Prostate gland (tissue), 2 donors: ENCODE measurements around the gene CDV3. TPM values are rescaled to one million over a fixed set of nuclear protein-coding genes. Genes with fewer than 3 reads are reported as not detected.

Source experiments
- DNase-seq: peaks from one replicate; pipeline ENCODE4 v3.0.0-alpha.2; 2019; ENCODE audit warnings: low spot score
- H3K27ac ChIP-seq, 2 donors: fragments of 200-600 bp; sonication (generic); 2 replicates each; pipeline ENCODE4 v1.5.1; 2017 to 2019
- H3K27me3 ChIP-seq: fragments of 200-600 bp; sonication (generic); replicated peaks from 2 replicates; pipeline ENCODE4 v1.5.1; 2019; ENCODE audit not compliant: insufficient read depth
- H3K36me3 ChIP-seq, 2 donors: fragments of 200-600 bp; sonication (generic); 1 replicate in 1 of 2; 2 replicates in 1 of 2; pipeline versions ENCODE4 v1.5.1 to v1.8.1; 2017 to 2019
- H3K4me1 ChIP-seq: fragments of 200-600 bp; sonication (generic); replicated peaks from 2 replicates; pipeline ENCODE4 v1.5.1; 2019
- H3K4me3 ChIP-seq, 2 donors: fragments of 200-600 bp; sonication (generic); 2 replicates each; pipeline ENCODE4 v1.5.1; 2017 to 2019
- H3K9me3 ChIP-seq: fragments of 200-600 bp; sonication (generic); 2 replicates; pipeline ENCODE4 v1.5.1; 2017
- POLR2A ChIP-seq: fragments of 450-650 bp; IDR thresholded peaks from one replicate; pipeline ENCODE4 v1.6.1; 2016; ENCODE audit warnings: antibody characterized with exemption, mild to moderate bottlenecking
- POLR2AphosphoS5 ChIP-seq: sonication (generic); formaldehyde crosslinking; IDR thresholded peaks from one replicate; pipeline ENCODE4 v1.6.1; 2017; ENCODE audit warnings: antibody characterized with exemption
- WGBS: methylation state at CpG from one replicate; pipeline ENCODE4 v1.1.5; 2018; 5-methylcytosine and 5-hydroxymethylcytosine counted together
- intact Hi-C: fragments of 100-400 bp; cut with DNase I; formaldehyde crosslinking; loops from one replicate; pipeline ENCODE4 v1.14.2; 2022
- total RNA-seq, 2 donors: library from RNA; depleted of rRNA; stranded (reverse); fragments of >200 nt; gene quantifications; one replicate each; pipeline ENCODE4 v1.1.0, GENCODE V29; 2016
- TF ChIP-seq, protein P1 (sequence below), 4 experiments: fragments of 200-600 bp in 2 of 4; fragments of 450-650 bp in 2 of 4; sonication (generic) in 2 of 4; IDR thresholded peaks; 1 replicate in 3 of 4; 2 replicates in 1 of 4; pipeline ENCODE4 v1.5.1; 2016 to 2019; ENCODE audit warnings: antibody characterized with exemption in 4 of 4, mild to moderate bottlenecking in 2 of 4, moderate library complexity in 2 of 4

Gene CDV3
- total RNA-seq, 2 donors from 2014 or later, result 68.8 to 105 TPM

DNA sequence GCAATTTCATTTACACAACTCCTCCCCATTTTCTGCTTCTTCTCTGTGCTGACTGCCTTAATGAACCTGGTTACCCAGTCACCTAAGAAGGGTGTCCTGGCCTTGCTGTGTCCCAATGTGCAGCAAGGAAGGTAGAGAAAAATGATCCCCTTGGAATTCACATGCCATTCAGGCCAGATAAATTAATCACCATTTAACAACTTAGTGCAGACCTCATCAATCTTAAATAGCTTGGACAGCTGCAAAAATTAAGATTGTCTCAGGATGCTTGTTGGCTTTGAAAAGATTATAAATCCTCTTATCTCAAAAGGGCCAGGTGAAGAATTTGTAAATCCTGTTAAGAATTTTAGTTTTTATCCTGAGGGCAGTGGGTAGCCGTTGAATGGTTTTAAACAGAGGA is 9.7 kb upstream of the CDV3 start:
- Histone ChIP-seq H3K4me1 (no peaks in the 10 kb centered on the region), H3K36me3 (no peaks in the 10 kb centered on the region), H3K27me3 (no peaks in the 10 kb centered on the region), H3K4me3 (no peak overlapping the region), H3K9me3 (no peaks in the 10 kb centered on the region), H3K27ac (no peak overlapping the region)
- no peak for DNase-seq
- 56% methylated on average over 1 of the region's 1 CpG for WGBS
- TF ChIP-seq POLR2A (no peak), POLR2AphosphoS5 (no peak)
- TF ChIP-seq, protein P1, sequence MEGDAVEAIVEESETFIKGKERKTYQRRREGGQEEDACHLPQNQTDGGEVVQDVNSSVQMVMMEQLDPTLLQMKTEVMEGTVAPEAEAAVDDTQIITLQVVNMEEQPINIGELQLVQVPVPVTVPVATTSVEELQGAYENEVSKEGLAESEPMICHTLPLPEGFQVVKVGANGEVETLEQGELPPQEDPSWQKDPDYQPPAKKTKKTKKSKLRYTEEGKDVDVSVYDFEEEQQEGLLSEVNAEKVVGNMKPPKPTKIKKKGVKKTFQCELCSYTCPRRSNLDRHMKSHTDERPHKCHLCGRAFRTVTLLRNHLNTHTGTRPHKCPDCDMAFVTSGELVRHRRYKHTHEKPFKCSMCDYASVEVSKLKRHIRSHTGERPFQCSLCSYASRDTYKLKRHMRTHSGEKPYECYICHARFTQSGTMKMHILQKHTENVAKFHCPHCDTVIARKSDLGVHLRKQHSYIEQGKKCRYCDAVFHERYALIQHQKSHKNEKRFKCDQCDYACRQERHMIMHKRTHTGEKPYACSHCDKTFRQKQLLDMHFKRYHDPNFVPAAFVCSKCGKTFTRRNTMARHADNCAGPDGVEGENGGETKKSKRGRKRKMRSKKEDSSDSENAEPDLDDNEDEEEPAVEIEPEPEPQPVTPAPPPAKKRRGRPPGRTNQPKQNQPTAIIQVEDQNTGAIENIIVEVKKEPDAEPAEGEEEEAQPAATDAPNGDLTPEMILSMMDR (IDR thresholded peaks at IDR 0.05), result no peak
- intact Hi-C loops, result no loop called here

DNA sequence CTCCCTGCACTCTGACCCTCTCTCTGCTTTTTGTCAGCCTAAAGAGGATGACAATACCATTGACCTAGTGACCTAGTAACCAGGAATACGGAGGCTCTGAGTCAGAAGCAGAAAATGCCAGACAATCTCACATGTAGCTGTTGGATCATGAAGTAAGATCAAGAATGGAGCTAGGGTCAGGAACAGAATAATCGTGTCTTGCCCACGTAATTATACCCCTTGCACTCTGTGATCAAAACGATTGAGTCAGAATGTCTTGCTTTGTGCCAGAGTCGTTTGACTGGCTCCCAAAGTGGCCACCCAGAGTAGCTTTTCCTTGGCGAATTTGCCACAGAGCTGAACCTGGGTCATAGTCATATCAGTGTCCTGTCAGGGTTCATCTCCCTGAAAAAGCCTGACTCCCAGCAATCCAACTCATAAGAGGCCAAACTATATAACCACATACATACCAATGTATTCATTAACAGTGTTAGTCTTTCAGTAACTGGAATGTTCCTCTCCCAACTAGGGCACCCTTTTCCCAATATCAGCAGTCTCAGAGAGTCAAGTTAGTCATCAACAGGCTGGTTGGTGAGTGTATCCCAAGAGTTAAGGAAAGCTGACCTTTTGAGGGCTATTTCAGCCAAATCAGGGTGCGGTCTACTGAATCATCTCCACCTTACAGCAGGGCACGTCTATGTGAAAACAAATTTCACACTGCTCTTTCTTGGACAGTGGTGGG is 5.0 kb upstream of the CDV3 start:
- H3K4me1 ChIP-seq, result no peaks in the 10 kb centered on the region
- DNase-seq, result no peak
- no peaks in the 10 kb centered on the region for H3K27me3 ChIP-seq
- H3K36me3 ChIP-seq, result no peaks in the 10 kb centered on the region
- no peak overlapping the region for H3K27ac ChIP-seq
- no peak overlapping the region for H3K4me3 ChIP-seq
- TF ChIP-seq, protein P1 (IDR thresholded peaks at IDR 0.05), result no peak
- TF ChIP-seq POLR2A, result no peak
- TF ChIP-seq POLR2AphosphoS5, result no peak
- no peaks in the 10 kb centered on the region for H3K9me3 ChIP-seq
- 79% methylated on average over 8 of the region's 8 CpGs for WGBS
- intact Hi-C loops, result no loop called here

DNA sequence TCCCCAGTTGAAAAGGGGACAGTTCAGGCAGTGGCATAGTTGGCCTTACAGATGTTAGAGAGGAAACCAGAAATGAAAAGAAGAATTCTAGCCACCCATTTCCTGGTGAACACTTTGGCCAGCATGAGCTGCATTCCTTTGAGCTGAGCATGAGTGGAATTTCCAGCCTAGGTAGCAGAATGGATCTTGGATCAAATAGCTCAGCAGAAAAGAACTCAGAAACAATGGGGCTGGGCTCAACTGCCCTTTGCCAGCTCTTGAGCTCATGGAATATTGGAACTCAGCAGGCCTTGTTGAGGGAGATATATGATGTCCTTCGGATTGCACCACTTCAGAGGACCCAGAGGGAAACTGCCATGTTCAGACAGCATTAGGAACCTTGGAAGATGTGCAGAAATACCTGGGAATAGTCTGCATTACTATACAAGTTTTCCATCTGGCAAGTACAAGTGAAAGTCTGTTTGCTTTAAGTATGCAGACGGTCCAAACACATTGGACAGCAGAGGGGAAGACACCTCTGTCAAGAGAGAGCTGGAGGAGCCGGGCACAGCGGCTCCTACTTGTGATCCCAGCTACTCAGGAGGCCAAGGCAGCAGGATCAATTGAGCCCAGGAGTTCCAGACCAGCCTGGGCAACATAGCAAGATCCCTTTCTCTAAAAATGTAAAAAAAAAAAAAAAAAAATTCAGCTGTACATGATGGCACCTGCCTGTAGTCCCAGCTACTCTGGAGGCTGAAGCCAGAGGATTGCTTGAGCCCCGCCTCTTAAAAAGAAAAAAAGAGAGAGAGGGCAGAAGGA is 3.1 kb upstream of the CDV3 start:
- Histone ChIP-seq H3K36me3 (no peaks in the 10 kb centered on the region), H3K4me3 (no peak overlapping the region), H3K9me3 (no peaks in the 10 kb centered on the region), H3K4me1 (peaks cover 6% of the 10 kb centered on the region), H3K27me3 (no peaks in the 10 kb centered on the region), H3K27ac (no peak overlapping the region)
- TF ChIP-seq POLR2AphosphoS5, result peak; percentile 34
- no peak for TF ChIP-seq POLR2A
- TF ChIP-seq, protein P1 (IDR thresholded peaks at IDR 0.05), result no peak
- DNase-seq, result peak; percentile 15
- WGBS, result 87% methylated on average over 5 of the region's 5 CpGs
- intact Hi-C loops, result loop anchor here (10.0 kb wide), 1 partner anchor 96 kb away; no protein-coding TSS in a partner anchor

DNA sequence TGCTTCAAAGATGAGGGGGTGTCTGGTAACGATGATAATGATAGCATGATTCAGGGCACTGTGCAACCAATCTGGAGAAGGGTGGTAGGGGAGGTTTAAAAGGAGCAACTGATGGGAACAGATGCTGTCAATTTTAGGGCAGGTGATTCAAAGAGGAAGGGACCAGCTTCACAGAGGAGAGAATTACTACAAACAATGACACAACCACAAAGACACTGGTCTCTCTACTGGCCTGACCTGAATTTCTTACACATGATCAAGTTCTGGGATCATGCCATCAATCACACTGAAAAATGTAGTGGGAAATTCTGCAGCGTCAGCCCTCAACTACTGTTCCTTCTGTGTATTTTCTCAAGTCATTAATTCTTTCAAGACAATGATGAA is 2.6 kb upstream of the CDV3 start:
- no peak for DNase-seq
- H3K27ac ChIP-seq, result no peak overlapping the region
- TF ChIP-seq, protein P1 (IDR thresholded peaks at IDR 0.05), result no peak
- TF ChIP-seq POLR2A, result no peak
- no peak for TF ChIP-seq POLR2AphosphoS5
- H3K27me3 ChIP-seq, result no peaks in the 10 kb centered on the region
- no peak overlapping the region for H3K4me3 ChIP-seq
- peaks cover 6% of the 10 kb centered on the region for H3K4me1 ChIP-seq
- 75% methylated on average over 2 of the region's 2 CpGs for WGBS
- intact Hi-C loops, result loop anchor here (10.0 kb wide), 1 partner anchor 96 kb away; no protein-coding TSS in a partner anchor
- H3K9me3 ChIP-seq, result no peaks in the 10 kb centered on the region
- no peaks in the 10 kb centered on the region for H3K36me3 ChIP-seq
